ENCODE data around the gene RPS29. TPM values are rescaled to one million over a fixed set of nuclear protein-coding genes. Genes with fewer than 3 reads are reported as not detected.

RPS29 gene
- polyA plus RNA-seq, 1 of the 3 experiments (the other 2 are of a cell fraction): 11,220 TPM

GRCh38 chr14:49612251-49612650, 26.1 kb upstream of the RPS29 start:
- Histone ChIP-seq H3K9me3 (no peaks in the 10 kb centered on the region), H3K4me3 (ENCODE audit: low read depth in 2 of 2, low read length in 1 of 2) (no peak overlapping the region), H3K79me2 (ENCODE audit: insufficient read depth) (peaks cover 24% of the 10 kb centered on the region), H3F3A (replicated peaks; ENCODE audit: insufficient read depth) (peaks cover 24% of the 10 kb centered on the region), H3K27me3 (ENCODE audit: insufficient read depth) (no peaks in the 10 kb centered on the region), H2AFZ (ENCODE audit: low read depth) (no peak overlapping the region), H3K4me1 (ENCODE audit: control insufficient read depth in 1 of 2, insufficient read depth in 2 of 2, low read depth in 1 of 2, low read length in 1 of 2) (no peaks in the 10 kb centered on the region), H3K9me2 (no peaks in the 10 kb centered on the region), H3K9ac (no peak overlapping the region), H3K36me3 (replicated peaks in 1 of 2; ENCODE audit: control insufficient read depth in 1 of 2, insufficient read depth in 2 of 2, low read length in 1 of 2) (peaks cover 0 to 17% of the 10 kb centered on the region in 2 experiments), H3K4me2 (no peak overlapping the region), H4K20me1 (ENCODE audit: insufficient read depth) (no peaks in the 10 kb centered on the region), H3K27ac (ENCODE audit: low read depth in 2 of 2, low read length in 1 of 2) (peak overlapping the region in 1 of 2 experiments; percentile 29; a peak in 1 of 4 replicates)
- TF ChIP-seq YY1 (IDR thresholded peaks at IDR 0.05; ENCODE audit: low read depth) (no peak), SIN3A (IDR thresholded peaks at IDR 0.05; ENCODE audit: borderline replicate concordance, low read depth, low read length) (no peak), GATA2 (CRISPR knock-in tag; IDR thresholded peaks at IDR 0.05) (no peak), CTCF (IDR thresholded peaks at IDR 0.05) (no peak), ELF1 (IDR thresholded peaks at IDR 0.05) (no peak), USF1 (IDR thresholded peaks at IDR 0.05; ENCODE audit: borderline replicate concordance, low read depth) (no peak), RFX5 (IDR thresholded peaks at IDR 0.05; ENCODE audit: low read length) (no peak), RXRA (IDR thresholded peaks at IDR 0.05; ENCODE audit: borderline replicate concordance, low read depth) (no peak), MXI1 (IDR thresholded peaks at IDR 0.05; ENCODE audit: low read depth, low read length) (no peak), TEAD4 (IDR thresholded peaks at IDR 0.05; ENCODE audit: borderline replicate concordance, insufficient read depth) (no peak), USF2 (IDR thresholded peaks at IDR 0.05; ENCODE audit: borderline replicate concordance, low read depth, low read length) (no peak), SMC3 (IDR thresholded peaks at IDR 0.05; ENCODE audit: low read depth, low read length) (no peak), TCF12 (IDR thresholded peaks at IDR 0.05) (no peak), JUND (IDR thresholded peaks at IDR 0.05) (no peak), CHD2 (IDR thresholded peaks at IDR 0.05; ENCODE audit: low read length, partially characterized antibody) (no peak)
- WGBS (ENCODE audit: low lambda C conversion rate): 88% methylated on average over 4 of the region's 4 CpGs
- POLR2A ChIA-PET: no interaction called here
- DNase-seq: no peak
- CTCF ChIA-PET: interaction anchor here (0.7 kb wide), 1 partner anchor 25 kb away, joined by 4 read pairs; no protein-coding TSS in a partner anchor

GRCh38 chr14:49607583-49607982, 21.4 kb upstream of the RPS29 start:
- WGBS (ENCODE audit: low lambda C conversion rate): 83% methylated on average over 6 of the region's 6 CpGs
- H3K27me3 ChIP-seq (ENCODE audit: insufficient read depth): no peaks in the 10 kb centered on the region
- no peaks in the 10 kb centered on the region for H3K9me2 ChIP-seq
- H3K4me1 ChIP-seq (ENCODE audit: control insufficient read depth in 1 of 2, insufficient read depth in 2 of 2, low read depth in 1 of 2, low read length in 1 of 2): no peaks in the 10 kb centered on the region
- H3F3A ChIP-seq (replicated peaks; ENCODE audit: insufficient read depth): peaks cover 11% of the 10 kb centered on the region
- peaks cover 0 to 15% of the 10 kb centered on the region in 2 experiments for H3K36me3 ChIP-seq (replicated peaks in 1 of 2; ENCODE audit: control insufficient read depth in 1 of 2, insufficient read depth in 2 of 2, low read length in 1 of 2)
- no peak overlapping the region for H3K4me2 ChIP-seq
- H3K27ac ChIP-seq (ENCODE audit: low read depth in 2 of 2, low read length in 1 of 2): no peak overlapping the region
- no peaks in the 10 kb centered on the region for H3K9me3 ChIP-seq
- H4K20me1 ChIP-seq (ENCODE audit: insufficient read depth): no peaks in the 10 kb centered on the region
- no peak for DNase-seq
- ChIA-PET POLR2A (interaction anchor here (1.0 kb wide), 1 partner anchor 13 kb away, joined by 3 read pairs; the partner anchor contains the start of genes MGAT2 and RPL36AL), CTCF (interaction anchor here (1.1 to 1.2 kb wide), 2 partner anchors 21 to 26 kb away, joined by 3 to 4 read pairs; no protein-coding TSS in a partner anchor)
- peaks cover 33% of the 10 kb centered on the region for H3K79me2 ChIP-seq (ENCODE audit: insufficient read depth)
- no peak overlapping the region for H3K4me3 ChIP-seq (ENCODE audit: low read depth in 2 of 2, low read length in 1 of 2)
- H2AFZ ChIP-seq (ENCODE audit: low read depth): no peak overlapping the region
- H3K9ac ChIP-seq: no peak overlapping the region
- TF ChIP-seq TEAD4 (IDR thresholded peaks at IDR 0.05; ENCODE audit: borderline replicate concordance, insufficient read depth): no peak
- no peak for TF ChIP-seq ELF1 (IDR thresholded peaks at IDR 0.05)
- no peak for TF ChIP-seq EZH2phosphoT487 (IDR thresholded peaks at IDR 0.05; ENCODE audit: borderline replicate concordance, low read depth)
- TF ChIP-seq FOXM1 (IDR thresholded peaks at IDR 0.05; ENCODE audit: low read depth): no peak
- TF ChIP-seq YY1 (IDR thresholded peaks at IDR 0.05; ENCODE audit: low read depth): no peak
- TF ChIP-seq MXI1 (IDR thresholded peaks at IDR 0.05; ENCODE audit: low read depth, low read length): no peak
- no peak for TF ChIP-seq PBX3 (IDR thresholded peaks at IDR 0.05)
- no peak for TF ChIP-seq POLR2AphosphoS5 (IDR thresholded peaks at IDR 0.05; ENCODE audit: low read depth, low read length)
- TF ChIP-seq NFIC (IDR thresholded peaks at IDR 0.05; ENCODE audit: borderline replicate concordance): no peak
- no peak for TF ChIP-seq IRF3 (IDR thresholded peaks at IDR 0.05; ENCODE audit: low read depth, low read length)
- no peak for TF ChIP-seq USF1 (IDR thresholded peaks at IDR 0.05; ENCODE audit: borderline replicate concordance, low read depth)
- no peak for TF ChIP-seq SIN3A (IDR thresholded peaks at IDR 0.05; ENCODE audit: borderline replicate concordance, low read depth, low read length)
